ENCODE measurements around the gene NCAPD2. TPM values are rescaled to one million over a fixed set of nuclear protein-coding genes. Genes with fewer than 3 reads are reported as not detected.
"Not testable (repeated sequence)": the region's sequence is repeated elsewhere in the genome, so short reads cannot be mapped to it uniquely, and the experiment has no call there.

The NCAPD2 gene
- total RNA-seq, 1 experiment from 2014 or later = 114 TPM

- H2AK5ac ChIP-seq (ENCODE audit: insufficient read length, low read length) = no peak overlapping the region
- no peaks in the 10 kb centered on the region for H3K79me1 ChIP-seq (ENCODE audit: insufficient read depth, low read depth, low read length, poor library complexity, severe bottlenecking)
- peaks cover 6% of the 10 kb centered on the region for H3K23me2 ChIP-seq (ENCODE audit: insufficient read length, low read depth, low read length, poor library complexity, severe bottlenecking)
- no peaks in the 10 kb centered on the region for H3K9me3 ChIP-seq (ENCODE audit: control insufficient read depth, low read depth, low read length)
- no peak overlapping the region for H3K27ac ChIP-seq (ENCODE audit: insufficient read length, low read depth, low read length)
- no peak overlapping the region for H3K4me2 ChIP-seq (ENCODE audit: insufficient read depth, insufficient read length, low read length)
- H3K27me3 Mint-ChIP-seq (ENCODE audit: low read depth) = peaks cover 9% of the 10 kb centered on the region; the same call in 1 of the 2 replicates
- H3K18ac ChIP-seq (ENCODE audit: insufficient read length, low read depth, low read length) = no peak overlapping the region
- no peak overlapping the region for H3K9ac ChIP-seq (ENCODE audit: extremely low read depth, insufficient read length, low read length)
- no peak overlapping the region for H3K56ac ChIP-seq (ENCODE audit: insufficient read length, low read depth, low read length)
- TF ChIP-seq, protein P1, sequence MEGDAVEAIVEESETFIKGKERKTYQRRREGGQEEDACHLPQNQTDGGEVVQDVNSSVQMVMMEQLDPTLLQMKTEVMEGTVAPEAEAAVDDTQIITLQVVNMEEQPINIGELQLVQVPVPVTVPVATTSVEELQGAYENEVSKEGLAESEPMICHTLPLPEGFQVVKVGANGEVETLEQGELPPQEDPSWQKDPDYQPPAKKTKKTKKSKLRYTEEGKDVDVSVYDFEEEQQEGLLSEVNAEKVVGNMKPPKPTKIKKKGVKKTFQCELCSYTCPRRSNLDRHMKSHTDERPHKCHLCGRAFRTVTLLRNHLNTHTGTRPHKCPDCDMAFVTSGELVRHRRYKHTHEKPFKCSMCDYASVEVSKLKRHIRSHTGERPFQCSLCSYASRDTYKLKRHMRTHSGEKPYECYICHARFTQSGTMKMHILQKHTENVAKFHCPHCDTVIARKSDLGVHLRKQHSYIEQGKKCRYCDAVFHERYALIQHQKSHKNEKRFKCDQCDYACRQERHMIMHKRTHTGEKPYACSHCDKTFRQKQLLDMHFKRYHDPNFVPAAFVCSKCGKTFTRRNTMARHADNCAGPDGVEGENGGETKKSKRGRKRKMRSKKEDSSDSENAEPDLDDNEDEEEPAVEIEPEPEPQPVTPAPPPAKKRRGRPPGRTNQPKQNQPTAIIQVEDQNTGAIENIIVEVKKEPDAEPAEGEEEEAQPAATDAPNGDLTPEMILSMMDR (conservative IDR thresholded peaks at IDR 0.05) = no peak
- H2BK120ac ChIP-seq (ENCODE audit: low read depth, low read length, poor library complexity, severe bottlenecking) = no peak overlapping the region
- no peak overlapping the region for H3K14ac ChIP-seq (ENCODE audit: insufficient read depth, low read length)
- no peaks in the 10 kb centered on the region for H3K4me1 ChIP-seq (ENCODE audit: insufficient read depth, low read length)
- WGBS (ENCODE audit: extremely low coverage, insufficient read length, low lambda C conversion rate) = no CpG with 5 or more reads among the region's 5 CpGs
- no peaks in the 10 kb centered on the region; the same call in 1 of the 2 replicates for H3K79me2 ChIP-seq (ENCODE audit: insufficient read depth, low read length)
- H4K8ac ChIP-seq (replicated peaks; ENCODE audit: insufficient read length, low read depth, low read length) = no peak overlapping the region
- peaks cover 16 to 21% of the 10 kb centered on the region in 2 experiments for H3K4me1 Mint-ChIP-seq
- H2BK20ac ChIP-seq (ENCODE audit: low read depth, low read length, poor library complexity, severe bottlenecking) = no peak overlapping the region
- no peak overlapping the region; a peak in 1 of 7 replicates for H3K27ac Mint-ChIP-seq
- H3K4ac ChIP-seq (ENCODE audit: low read depth, low read length) = no peak overlapping the region
- no peak overlapping the region for H2AFZ ChIP-seq (ENCODE audit: low read length)
- no peak overlapping the region for H2BK12ac ChIP-seq (ENCODE audit: insufficient read length, low read depth, low read length)
- DNase-seq = no peak
- no peaks in the 10 kb centered on the region for H3K27me3 ChIP-seq (ENCODE audit: insufficient read depth, low read length)
- peaks cover 33 to 62% (median 50%) of the 10 kb centered on the region in 3 experiments for H3K36me3 Mint-ChIP-seq (ENCODE audit: insufficient read depth in 1 of 3, low read depth in 3 of 3)
- H4K91ac ChIP-seq (ENCODE audit: insufficient read length, low read depth, low read length) = no peak overlapping the region
- no peak overlapping the region for H3K23ac ChIP-seq (ENCODE audit: insufficient read length, low read depth, low read length)
- H4K5ac ChIP-seq (ENCODE audit: insufficient read length, low read depth, low read length) = no peak overlapping the region
- no peak overlapping the region for H3T11ph ChIP-seq (ENCODE audit: low read length)
- H3K9me3 Mint-ChIP-seq = no peaks in the 10 kb centered on the region; a peak in 2 of 5 replicates
- no peak overlapping the region for H2BK15ac ChIP-seq (ENCODE audit: low read depth, low read length)
- no peak overlapping the region for H3K4me3 Mint-ChIP-seq
- no peaks in the 10 kb centered on the region for H4K20me1 ChIP-seq (ENCODE audit: control insufficient read depth, insufficient read depth, insufficient read length)
- no peak overlapping the region for H2BK5ac ChIP-seq (ENCODE audit: insufficient read length, low read length)
These were observed 27.7 kb upstream of the NCAPD2 start for GRCh38 chr12:6466184-6466573.

DNA sequence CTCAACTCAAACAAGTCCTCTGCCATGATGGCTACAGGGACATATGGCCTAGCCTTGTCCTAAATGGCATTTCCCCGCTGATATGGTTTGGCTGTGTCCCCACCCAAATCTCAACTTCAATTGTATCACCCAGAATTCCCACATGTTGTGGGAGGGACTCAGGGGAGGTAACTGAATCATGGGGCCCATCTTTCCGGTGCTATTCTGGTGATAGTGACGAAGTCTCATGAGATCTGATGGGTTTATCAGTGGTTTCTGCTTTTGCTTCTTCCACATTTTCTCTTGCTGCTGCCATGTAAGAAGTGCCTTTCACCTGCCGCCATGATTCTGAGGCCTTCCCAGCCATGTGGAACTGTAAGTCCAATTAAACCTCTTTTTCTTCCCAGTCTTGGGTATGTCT lies 27.2 kb upstream of the NCAPD2 start:
- H3K4me2 ChIP-seq (ENCODE audit: insufficient read depth, insufficient read length, low read length); H3K9me3 Mint-ChIP-seq; H3K56ac ChIP-seq (ENCODE audit: insufficient read length, low read depth, low read length); H3K27ac Mint-ChIP-seq; H2BK120ac ChIP-seq (ENCODE audit: low read depth, low read length, poor library complexity, severe bottlenecking); H2BK5ac ChIP-seq (ENCODE audit: insufficient read length, low read length); H2AFZ ChIP-seq (ENCODE audit: low read length); H3K4me1 ChIP-seq (ENCODE audit: insufficient read depth, low read length); H3K9ac ChIP-seq (ENCODE audit: extremely low read depth, insufficient read length, low read length); H3K79me1 ChIP-seq (ENCODE audit: insufficient read depth, low read depth, low read length, poor library complexity, severe bottlenecking); H3K23me2 ChIP-seq (ENCODE audit: insufficient read length, low read depth, low read length, poor library complexity, severe bottlenecking); H4K20me1 ChIP-seq (ENCODE audit: control insufficient read depth, insufficient read depth, insufficient read length); H4K8ac ChIP-seq (replicated peaks; ENCODE audit: insufficient read length, low read depth, low read length); H2BK15ac ChIP-seq (ENCODE audit: low read depth, low read length); H3K79me2 ChIP-seq (ENCODE audit: insufficient read depth, low read length); H3K27ac ChIP-seq (ENCODE audit: insufficient read length, low read depth, low read length); H3K27me3 ChIP-seq (ENCODE audit: insufficient read depth, low read length); H2BK12ac ChIP-seq (ENCODE audit: insufficient read length, low read depth, low read length); H3T11ph ChIP-seq (ENCODE audit: low read length); H3K18ac ChIP-seq (ENCODE audit: insufficient read length, low read depth, low read length); H2AK5ac ChIP-seq (ENCODE audit: insufficient read length, low read length); H3K14ac ChIP-seq (ENCODE audit: insufficient read depth, low read length); H2BK20ac ChIP-seq (ENCODE audit: low read depth, low read length, poor library complexity, severe bottlenecking); H3K27me3 Mint-ChIP-seq (ENCODE audit: low read depth); H3K23ac ChIP-seq (ENCODE audit: insufficient read length, low read depth, low read length); H3K4ac ChIP-seq (ENCODE audit: low read depth, low read length); H4K5ac ChIP-seq (ENCODE audit: insufficient read length, low read depth, low read length); H3K9me3 ChIP-seq (ENCODE audit: control insufficient read depth, low read depth, low read length); H3K4me3 Mint-ChIP-seq; DNase-seq; H4K91ac ChIP-seq (ENCODE audit: insufficient read length, low read depth, low read length): not testable (repeated sequence)
- Mint-ChIP-seq H3K4me1 (peaks cover 18 to 24% of the 10 kb centered on the region in 2 experiments), H3K36me3 (ENCODE audit: insufficient read depth in 1 of 3, low read depth in 3 of 3) (peaks cover 32 to 57% (median 44%) of the 10 kb centered on the region in 3 experiments)
- WGBS (ENCODE audit: extremely low coverage, insufficient read length, low lambda C conversion rate) = no CpG with 5 or more reads among the region's 4 CpGs

Data from H9 (cell line).